Metanephros (tissue), 2 donors: ENCODE results near the gene SEC14L1. TPM values are rescaled to one million over a fixed set of nuclear protein-coding genes. Genes with fewer than 3 reads are reported as not detected.

Experiments
- small RNA-seq: library from RNA; depleted of rRNA; stranded (forward); fragments of <200 nt; gene quantifications from one replicate; pipeline ENCODE3, GENCODE V24; 2014; ENCODE audit warnings: low replicate concordance
- total RNA-seq: library from RNA; depleted of rRNA; stranded (reverse); fragments of >200 nt; gene quantifications from one replicate; pipeline ENCODE4 v1.2.3, GENCODE V29; 2014

The SEC14L1 gene
- total RNA-seq = 135 TPM

DNA sequence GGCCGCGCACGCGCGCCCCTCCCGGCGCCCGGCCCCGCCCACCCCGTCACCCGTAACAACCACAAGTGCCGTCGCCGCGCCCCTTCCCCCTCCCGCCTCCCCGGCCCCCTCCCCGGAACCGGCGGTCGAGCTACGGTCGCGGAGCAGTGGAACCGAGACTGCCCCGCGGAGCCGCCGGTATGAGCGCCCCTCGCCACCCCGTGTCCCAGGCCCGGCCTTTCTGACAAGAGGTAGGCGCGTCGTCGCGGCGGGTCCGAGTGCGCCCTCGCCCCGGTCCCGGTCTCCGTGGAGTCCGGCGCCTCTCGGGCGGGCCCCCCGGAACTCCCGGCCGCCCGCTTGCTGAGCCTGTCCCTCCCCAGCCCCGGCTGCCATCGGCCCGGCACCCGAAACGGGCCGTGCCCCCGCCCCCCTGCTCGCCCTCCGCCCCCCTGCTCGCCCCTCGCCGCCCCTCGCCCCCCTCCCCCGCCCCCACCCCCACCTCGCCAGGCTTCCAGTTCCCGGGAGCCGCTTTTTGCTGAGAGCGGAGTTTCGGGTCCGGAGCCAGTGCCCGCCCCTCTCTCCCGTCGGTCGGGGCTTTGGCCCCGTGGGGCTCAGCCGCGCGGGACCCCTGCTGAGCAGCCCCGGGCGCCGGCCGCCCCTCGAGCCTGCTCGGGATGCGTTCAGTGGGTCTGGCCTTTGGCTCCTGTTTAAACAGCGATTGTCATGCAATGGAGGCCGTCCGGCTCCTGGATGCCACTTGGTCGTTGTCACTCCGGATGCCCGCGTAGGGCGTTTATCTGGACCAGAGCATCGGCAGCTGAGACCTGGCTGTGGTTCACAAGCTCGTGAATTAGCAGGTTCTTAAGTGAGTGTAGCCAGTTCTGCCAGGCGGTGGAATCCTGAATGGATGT lies at the start of gene SEC14L1:
TSS of gene SEC14L1 (plus strand) at position 92 of the 890 bp plus-strand sequence. CDS start 2,628 bp downstream, outside the sequence.

Small RNA genes lying within 50 kb of the gene (small RNA-seq; reads per million reads assigned to genes)
- not detected for gene RNU4-47P
